ENCODE results near the gene CACNA1C. TPM values are rescaled to one million over a fixed set of nuclear protein-coding genes. Genes with fewer than 3 reads are reported as not detected.

The CACNA1C gene
- total RNA-seq, 1 experiment from 2014 or later, result 1.1 TPM

- no peaks in the 10 kb centered on the region for H3K27me3 Mint-ChIP-seq (ENCODE audit: low read depth)
- WGBS (ENCODE audit: extremely low coverage, insufficient read length, low lambda C conversion rate), result no CpG with 5 or more reads among the region's 12 CpGs
- no peak overlapping the region for H2BK20ac ChIP-seq (ENCODE audit: low read depth, low read length, poor library complexity, severe bottlenecking)
Measured at GRCh38 chr12:2118481-2119255, 65.9 kb downstream of the CACNA1C start.

More at GRCh38 chr12:2118481-2119255, 65.9 kb downstream of the CACNA1C start:
- no peak overlapping the region for H2AK5ac ChIP-seq (ENCODE audit: insufficient read length, low read length)
- no peak overlapping the region for H4K8ac ChIP-seq (replicated peaks; ENCODE audit: insufficient read length, low read depth, low read length)
- H2AFZ ChIP-seq (ENCODE audit: low read length), result no peak overlapping the region
- Mint-ChIP-seq H3K36me3 (ENCODE audit: insufficient read depth in 1 of 3, low read depth in 3 of 3) (no peaks in the 10 kb centered on the region; a peak in 1 of 7 replicates), H3K4me3 (no peak overlapping the region), H3K9me3 (no peaks in the 10 kb centered on the region), H3K4me1 (peaks cover 3 to 6% of the 10 kb centered on the region in 2 experiments; a peak in 1 of 4 replicates), H3K27ac (no peak overlapping the region)
- H3K9me3 ChIP-seq (ENCODE audit: control insufficient read depth, low read depth, low read length), result no peaks in the 10 kb centered on the region
- H3K4me2 ChIP-seq (ENCODE audit: insufficient read depth, insufficient read length, low read length), result no peak overlapping the region
- no peak overlapping the region for H3K9ac ChIP-seq (ENCODE audit: extremely low read depth, insufficient read length, low read length)
- H3T11ph ChIP-seq (ENCODE audit: low read length), result no peak overlapping the region
- no peak overlapping the region for H2BK120ac ChIP-seq (ENCODE audit: low read depth, low read length, poor library complexity, severe bottlenecking)
- no peaks in the 10 kb centered on the region for H4K20me1 ChIP-seq (ENCODE audit: control insufficient read depth, insufficient read depth, insufficient read length)
- no peak overlapping the region for H4K5ac ChIP-seq (ENCODE audit: insufficient read length, low read depth, low read length)
- no peak overlapping the region for H3K14ac ChIP-seq (ENCODE audit: insufficient read depth, low read length)
- H2BK15ac ChIP-seq (ENCODE audit: low read depth, low read length), result no peak overlapping the region
- H3K27me3 ChIP-seq (ENCODE audit: insufficient read depth, low read length), result no peaks in the 10 kb centered on the region
- TF ChIP-seq CTCF (conservative IDR thresholded peaks at IDR 0.05), result no peak
- H3K23ac ChIP-seq (ENCODE audit: insufficient read length, low read depth, low read length), result no peak overlapping the region
- H3K79me2 ChIP-seq (ENCODE audit: insufficient read depth, low read length), result no peaks in the 10 kb centered on the region
- no peak overlapping the region for H3K18ac ChIP-seq (ENCODE audit: insufficient read length, low read depth, low read length)
- no peak overlapping the region for H3K4ac ChIP-seq (ENCODE audit: low read depth, low read length)
- no peaks in the 10 kb centered on the region for H3K23me2 ChIP-seq (ENCODE audit: insufficient read length, low read depth, low read length, poor library complexity, severe bottlenecking)
- no peak overlapping the region for H4K91ac ChIP-seq (ENCODE audit: insufficient read length, low read depth, low read length)
- DNase-seq, result no peak
- H3K79me1 ChIP-seq (ENCODE audit: insufficient read depth, low read depth, low read length, poor library complexity, severe bottlenecking), result no peaks in the 10 kb centered on the region
- H3K27ac ChIP-seq (ENCODE audit: insufficient read length, low read depth, low read length), result no peak overlapping the region
- H2BK5ac ChIP-seq (ENCODE audit: insufficient read length, low read length), result no peak overlapping the region
- H3K56ac ChIP-seq (ENCODE audit: insufficient read length, low read depth, low read length), result no peak overlapping the region
- H2BK12ac ChIP-seq (ENCODE audit: insufficient read length, low read depth, low read length), result no peak overlapping the region
- no peaks in the 10 kb centered on the region for H3K4me1 ChIP-seq (ENCODE audit: insufficient read depth, low read length)

Data from H9 (cell line).